Duodenal mucosa (tissue), 2 donors: ENCODE data around the gene POLE4.

Experiments used
- H3K27ac ChIP-seq: one replicate; pipeline ENCODE4 v1.7.0; 2013; ENCODE audit warnings: low read depth, low read length
- H3K27me3 ChIP-seq, 2 donors: one replicate each; pipeline ENCODE4 v1.7.0; 2013; ENCODE audit warnings: low read length in 2 of 2, control low read depth in 1 of 2; ENCODE audit not compliant: insufficient read depth in 2 of 2, control insufficient read depth in 1 of 2
- H3K36me3 ChIP-seq, 2 donors: one replicate each; pipeline ENCODE4 v1.7.0; 2013; ENCODE audit warnings: low read length in 2 of 2, control low read depth in 1 of 2; ENCODE audit not compliant: insufficient read depth in 2 of 2, control insufficient read depth in 1 of 2
- H3K4me1 ChIP-seq, 2 donors: one replicate each; pipeline ENCODE4 v1.7.0; 2013; ENCODE audit warnings: low read length in 2 of 2, control low read depth in 1 of 2; ENCODE audit not compliant: insufficient read depth in 2 of 2, control insufficient read depth in 1 of 2
- H3K4me3 ChIP-seq, 2 donors: one replicate each; pipeline ENCODE4 v1.7.0; 2013; ENCODE audit warnings: low read length in 2 of 2, low read depth in 1 of 2
- H3K9ac ChIP-seq, 2 donors: one replicate each; pipeline ENCODE4 v1.7.0; 2013; ENCODE audit warnings: low read length in 2 of 2, low read depth in 1 of 2
- H3K9me3 ChIP-seq, 2 donors: one replicate each; pipeline ENCODE4 v1.7.0; 2013; ENCODE audit warnings: low read length in 2 of 2, control low read depth in 1 of 2; ENCODE audit not compliant: control insufficient read depth in 1 of 2

POLE4 gene

DNA sequence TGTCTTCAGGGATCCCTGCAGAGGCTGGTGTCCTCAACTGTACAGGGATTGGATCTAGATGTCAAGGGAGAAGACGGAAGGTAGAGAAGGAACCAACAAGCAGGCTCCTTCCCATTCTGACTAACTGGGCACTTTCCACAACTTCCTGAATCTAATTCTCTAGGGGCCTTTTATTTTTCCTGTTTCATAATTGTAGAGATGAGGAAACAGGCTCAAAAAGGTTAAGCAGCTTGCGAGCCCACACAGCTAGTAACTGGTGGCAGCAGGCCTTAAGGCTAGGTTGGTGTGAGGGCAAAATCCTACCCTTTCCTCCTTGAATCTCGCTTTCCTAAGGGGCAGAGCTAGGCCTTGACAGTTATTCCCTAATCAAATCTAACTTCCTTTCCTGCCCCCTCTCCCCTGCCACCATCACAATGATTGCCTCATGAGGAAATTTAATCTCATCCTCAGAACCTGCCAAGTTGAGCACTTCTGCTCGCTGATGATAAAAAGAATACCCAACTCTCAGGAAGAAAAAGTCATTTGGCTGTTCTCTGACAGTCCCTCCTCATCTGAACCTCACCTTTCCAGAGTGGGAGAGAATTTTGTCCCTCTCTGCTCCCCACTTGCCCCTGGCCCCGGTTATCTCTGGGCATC is 35.7 kb upstream of the POLE4 start:
- Histone ChIP-seq H3K4me3 (no peak overlapping the region), H3K4me1 (peaks cover 0 to 4% of the 10 kb centered on the region in 2 donors), H3K27ac (no peak overlapping the region), H3K36me3 (no peaks in the 10 kb centered on the region), H3K27me3 (no peaks in the 10 kb centered on the region), H3K9me3 (no peaks in the 10 kb centered on the region), H3K9ac (no peak overlapping the region)

DNA sequence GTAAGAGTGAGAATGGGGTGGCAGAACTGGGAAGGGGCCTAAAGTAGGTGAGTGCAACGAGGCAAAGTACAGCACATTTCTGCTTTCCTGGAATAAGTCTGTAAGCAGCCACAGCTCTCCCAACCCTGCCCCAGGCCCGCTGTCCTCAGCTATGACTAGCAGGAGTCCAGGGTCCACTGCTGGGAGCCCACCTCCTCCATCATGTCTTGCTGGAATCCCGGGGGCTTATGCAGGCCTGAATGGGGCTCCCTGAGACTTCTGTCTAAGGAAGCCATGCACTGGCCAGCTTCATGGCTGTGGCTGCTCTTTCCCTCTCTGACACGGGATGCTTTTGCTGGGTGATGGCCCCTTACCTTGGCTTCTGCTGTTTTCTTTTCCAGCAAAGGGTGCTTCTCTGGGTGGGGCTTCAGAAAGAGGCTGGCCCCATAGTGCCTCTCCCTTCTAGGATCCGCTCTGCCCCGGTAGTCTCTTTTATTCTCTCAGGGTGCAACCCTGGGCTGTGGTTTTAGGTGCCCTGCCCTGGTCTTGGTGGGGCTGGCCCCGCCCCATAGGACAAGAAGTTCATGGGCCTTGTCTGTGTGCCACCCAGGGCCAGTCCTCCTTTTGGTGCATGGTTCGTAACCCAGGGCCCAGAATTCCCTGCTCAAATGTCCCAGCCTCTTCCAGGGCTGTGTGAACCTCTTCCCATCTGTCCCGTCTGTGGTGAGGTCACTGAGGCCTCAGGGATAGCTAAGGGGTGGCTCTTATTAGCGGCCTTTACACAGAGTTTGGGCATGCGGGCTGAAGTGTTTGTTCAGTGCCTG is 33.8 kb upstream of the POLE4 start:
- Histone ChIP-seq H3K4me1 (peaks cover 0 to 4% of the 10 kb centered on the region in 2 donors), H3K4me3 (no peak overlapping the region), H3K27me3 (no peaks in the 10 kb centered on the region), H3K27ac (no peak overlapping the region), H3K9me3 (no peaks in the 10 kb centered on the region), H3K9ac (no peak overlapping the region), H3K36me3 (no peaks in the 10 kb centered on the region)

GRCh38 chr2:74925361-74925786 is 33.1 kb upstream of the POLE4 start:
- Histone ChIP-seq H3K9ac (no peak overlapping the region), H3K27me3 (no peaks in the 10 kb centered on the region), H3K9me3 (no peaks in the 10 kb centered on the region), H3K27ac (no peak overlapping the region), H3K4me3 (no peak overlapping the region), H3K4me1 (no peaks in the 10 kb centered on the region), H3K36me3 (peaks cover 0 to 1% of the 10 kb centered on the region in 2 donors)

DNA sequence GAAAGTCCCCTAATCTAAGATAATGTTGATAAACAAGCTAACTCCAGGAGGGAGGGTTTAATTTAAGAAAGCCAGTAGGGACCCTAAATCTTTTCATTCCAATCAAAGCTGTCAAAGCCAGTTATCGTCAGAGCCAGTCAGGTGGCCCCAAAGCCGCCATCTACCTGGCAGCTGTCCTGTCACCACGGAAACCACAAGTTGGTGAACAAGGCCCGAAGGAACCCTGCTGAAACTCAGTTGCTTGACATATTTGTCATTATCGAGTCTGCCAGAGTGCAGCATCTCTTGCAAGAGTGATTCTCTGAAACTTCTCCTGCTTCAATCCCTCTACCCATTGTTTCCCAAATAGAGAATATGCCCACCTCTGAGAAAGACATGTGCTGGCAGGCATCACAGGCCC is 30.8 kb upstream of the POLE4 start:
- Histone ChIP-seq H3K4me1 (no peaks in the 10 kb centered on the region), H3K27me3 (no peaks in the 10 kb centered on the region), H3K4me3 (no peak overlapping the region), H3K36me3 (peaks cover 0 to 5% of the 10 kb centered on the region in 2 donors), H3K27ac (no peak overlapping the region), H3K9ac (no peak overlapping the region), H3K9me3 (no peaks in the 10 kb centered on the region)

DNA sequence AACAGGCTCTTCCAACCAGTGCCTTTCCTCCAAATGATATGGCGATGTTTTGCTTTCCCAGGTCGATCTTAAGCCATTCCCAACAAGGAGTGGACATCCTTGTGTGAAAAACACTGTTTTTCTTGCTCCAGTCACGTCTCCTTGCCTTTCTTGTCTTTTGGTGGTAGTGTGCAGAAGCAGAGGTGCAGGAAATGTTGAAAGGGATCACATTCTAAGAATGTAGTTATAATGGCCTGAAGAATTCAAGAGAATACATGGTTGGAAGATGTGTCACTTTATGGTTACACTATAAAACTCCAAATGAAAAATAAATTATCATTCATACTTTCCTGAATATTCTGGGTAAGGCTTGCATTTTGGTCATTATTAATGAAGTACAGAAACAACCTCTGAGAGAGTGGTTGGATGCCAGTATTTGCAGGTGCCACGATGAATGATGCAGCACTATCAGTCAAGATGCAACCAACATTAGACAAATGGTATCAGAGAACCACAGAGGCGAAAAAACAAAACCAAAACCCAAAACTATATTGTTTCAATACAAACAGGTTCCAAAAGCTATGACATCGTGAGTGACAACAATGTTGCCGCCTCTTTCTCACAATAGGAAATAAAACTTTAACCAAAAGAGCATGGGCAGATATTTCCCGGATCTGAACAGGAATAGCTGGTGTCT is 27.5 kb upstream of the POLE4 start:
- no peak overlapping the region for H3K9ac ChIP-seq
- H3K4me1 ChIP-seq = no peaks in the 10 kb centered on the region
- H3K36me3 ChIP-seq = peaks cover 0 to 5% of the 10 kb centered on the region in 2 donors
- no peak overlapping the region for H3K4me3 ChIP-seq
- H3K9me3 ChIP-seq = no peaks in the 10 kb centered on the region
- no peaks in the 10 kb centered on the region for H3K27me3 ChIP-seq
- H3K27ac ChIP-seq = no peak overlapping the region

DNA sequence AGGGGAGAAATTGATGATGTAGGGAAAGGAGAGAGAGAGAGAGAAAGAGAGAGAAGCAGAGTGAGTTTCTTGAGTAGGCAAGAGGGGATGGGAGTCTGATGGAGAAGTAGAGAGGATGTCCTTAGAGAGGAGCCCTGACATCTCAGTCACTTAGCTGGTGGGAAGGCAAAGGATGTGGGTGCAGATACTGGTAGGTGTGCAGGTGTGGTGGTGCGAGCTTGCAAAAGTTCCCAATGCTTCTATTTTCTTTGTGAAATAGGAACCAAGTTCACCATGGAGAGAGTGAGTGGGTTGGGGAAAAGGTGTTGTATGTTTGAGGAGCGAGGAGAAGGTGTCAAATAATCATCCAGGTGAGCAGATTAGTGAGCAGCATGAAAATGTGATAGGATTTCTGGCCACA is 26.5 kb upstream of the POLE4 start:
- no peak overlapping the region for H3K9ac ChIP-seq

GRCh38 chr2:74935975-74936391 is 22.5 kb upstream of the POLE4 start:
- H3K27ac ChIP-seq = no peak overlapping the region
- H3K27me3 ChIP-seq = no peaks in the 10 kb centered on the region
- no peaks in the 10 kb centered on the region for H3K9me3 ChIP-seq
- H3K4me1 ChIP-seq = peaks cover 0 to 3% of the 10 kb centered on the region in 2 donors
- no peaks in the 10 kb centered on the region for H3K36me3 ChIP-seq
- H3K4me3 ChIP-seq = no peak overlapping the region
- no peak overlapping the region for H3K9ac ChIP-seq

More for the DNA sequence above, 26.5 kb upstream of the POLE4 start:
- no peaks in the 10 kb centered on the region for H3K27me3 ChIP-seq
- no peak overlapping the region for H3K27ac ChIP-seq
- H3K4me3 ChIP-seq = no peak overlapping the region
- H3K36me3 ChIP-seq = peaks cover 0 to 5% of the 10 kb centered on the region in 2 donors
- no peaks in the 10 kb centered on the region for H3K4me1 ChIP-seq
- H3K9me3 ChIP-seq = no peaks in the 10 kb centered on the region

GRCh38 chr2:74937221-74937880 is 21.1 kb upstream of the POLE4 start:
- peaks cover 0 to 3% of the 10 kb centered on the region in 2 donors for H3K4me1 ChIP-seq
- no peak overlapping the region for H3K9ac ChIP-seq
- no peak overlapping the region for H3K27ac ChIP-seq
- no peaks in the 10 kb centered on the region for H3K9me3 ChIP-seq
- no peak overlapping the region for H3K4me3 ChIP-seq
- no peaks in the 10 kb centered on the region for H3K36me3 ChIP-seq
- H3K27me3 ChIP-seq = no peaks in the 10 kb centered on the region

GRCh38 chr2:74938264-74938663 is 20.2 kb upstream of the POLE4 start:
- peaks cover 0 to 3% of the 10 kb centered on the region in 2 donors for H3K4me1 ChIP-seq

More at GRCh38 chr2:74938264-74938663, 20.2 kb upstream of the POLE4 start:
- Histone ChIP-seq H3K27ac (no peak overlapping the region), H3K4me3 (no peak overlapping the region), H3K9ac (no peak overlapping the region), H3K9me3 (no peaks in the 10 kb centered on the region), H3K27me3 (no peaks in the 10 kb centered on the region), H3K36me3 (no peaks in the 10 kb centered on the region)
